Stimulated activated CD8-positive, alpha-beta memory T cell treated with anti-CD3 and anti-CD28 coated beads, Interleukin-7, amount 100 ng/mL, for 24 hours (primary cell): Measurements from ENCODE around the gene RBM47.
"Not testable (repeated sequence)": the region's sequence is repeated elsewhere in the genome, so short reads cannot be mapped to it uniquely, and the experiment has no call there.

Source experiments
- DNase-seq: peaks from one replicate; pipeline ENCODE4 v3.0.0-alpha.2; 2020; ENCODE audit warnings: low read depth

RBM47 gene

DNA sequence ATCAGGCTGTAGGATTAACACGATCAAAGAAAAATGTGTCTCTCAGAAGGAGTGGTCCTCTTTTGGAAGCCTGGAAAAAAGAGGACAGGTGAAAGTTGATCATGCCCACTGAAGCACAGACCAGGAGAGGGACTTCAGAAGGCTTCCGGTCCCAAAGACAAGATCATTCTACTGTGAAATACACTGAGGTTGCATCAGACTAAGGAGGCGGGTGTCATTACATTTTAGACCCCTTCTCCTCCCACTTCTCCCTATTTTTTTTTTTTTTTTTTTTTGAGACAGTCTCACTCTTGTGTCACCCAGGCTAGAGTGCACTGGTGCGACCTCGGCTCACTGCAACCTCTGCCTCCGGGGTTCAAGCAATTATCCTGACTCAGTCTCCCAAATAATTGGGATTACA lies 67.5 kb downstream of the RBM47 start:
- no peak for DNase-seq

DNA sequence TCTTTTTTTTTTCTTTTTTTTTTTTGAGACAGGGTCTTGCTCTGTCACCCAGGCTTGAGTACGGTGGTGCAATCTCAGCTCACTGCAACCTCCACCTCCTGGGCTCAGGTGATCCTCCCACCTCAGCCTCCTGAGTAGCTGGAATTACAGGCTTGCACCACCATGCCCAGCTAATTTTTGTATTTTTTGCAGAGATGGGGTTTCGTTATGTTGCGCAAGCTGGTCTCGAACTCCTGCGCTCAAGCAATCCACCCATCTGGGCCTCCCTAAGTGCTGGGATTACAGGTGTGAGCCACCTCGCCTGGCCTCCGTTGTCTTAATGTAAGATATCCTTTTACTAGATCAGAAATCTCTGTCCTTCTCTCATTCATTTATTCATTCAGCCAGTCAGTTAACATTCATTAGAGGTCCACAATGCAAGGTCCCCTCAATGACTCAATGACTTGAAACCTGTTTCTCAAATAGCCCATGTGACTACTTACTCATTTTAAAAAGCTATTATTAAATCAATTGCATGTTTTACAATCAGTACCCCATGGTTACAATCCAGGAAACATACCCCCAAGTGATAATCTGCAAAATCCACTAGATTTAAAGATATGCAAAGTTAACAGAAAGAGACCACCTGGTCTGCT lies 68.0 kb downstream of the RBM47 start:
- not testable (repeated sequence) for DNase-seq

DNA sequence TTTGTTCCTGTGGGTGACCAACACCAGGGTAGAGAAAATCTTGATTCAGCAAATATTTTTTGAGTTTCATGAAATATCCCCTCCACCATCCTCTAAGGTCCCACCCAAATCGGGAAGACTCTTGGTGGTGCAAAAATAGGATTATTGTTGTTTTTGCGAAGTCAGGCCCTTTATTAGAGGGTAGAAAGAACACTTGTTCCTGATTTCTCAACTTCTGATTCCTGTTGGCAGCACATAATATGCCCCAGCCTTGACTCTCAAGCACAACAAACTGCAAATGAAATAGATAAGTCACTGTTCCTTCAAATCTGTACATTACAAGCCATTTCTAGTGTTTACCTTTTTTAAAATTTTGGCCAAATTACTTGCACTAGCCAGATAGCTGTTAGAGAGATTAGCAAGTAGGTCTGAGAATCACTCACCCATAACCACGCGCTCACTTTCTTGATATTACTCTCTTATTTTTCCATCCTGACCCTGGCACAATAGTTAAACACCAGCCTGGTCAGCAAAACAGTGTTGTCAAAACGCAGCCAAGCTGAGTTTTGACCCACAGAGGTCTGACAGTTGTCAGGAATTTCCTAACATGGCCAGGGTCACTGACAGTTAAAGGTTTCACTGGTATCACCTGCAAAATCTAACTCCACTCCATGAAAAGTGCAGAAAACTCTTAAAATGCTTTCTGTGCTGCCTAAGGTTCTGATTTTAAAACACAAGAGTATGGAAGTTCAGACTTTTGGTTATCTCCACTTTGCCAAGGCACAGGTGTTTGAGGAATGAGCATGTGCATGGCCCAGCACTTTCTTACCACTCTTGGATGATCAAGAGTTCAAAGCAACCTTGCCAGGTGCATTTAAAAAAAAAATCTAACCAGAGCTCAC lies 69.8 kb downstream of the RBM47 start:
- no peak for DNase-seq

DNA sequence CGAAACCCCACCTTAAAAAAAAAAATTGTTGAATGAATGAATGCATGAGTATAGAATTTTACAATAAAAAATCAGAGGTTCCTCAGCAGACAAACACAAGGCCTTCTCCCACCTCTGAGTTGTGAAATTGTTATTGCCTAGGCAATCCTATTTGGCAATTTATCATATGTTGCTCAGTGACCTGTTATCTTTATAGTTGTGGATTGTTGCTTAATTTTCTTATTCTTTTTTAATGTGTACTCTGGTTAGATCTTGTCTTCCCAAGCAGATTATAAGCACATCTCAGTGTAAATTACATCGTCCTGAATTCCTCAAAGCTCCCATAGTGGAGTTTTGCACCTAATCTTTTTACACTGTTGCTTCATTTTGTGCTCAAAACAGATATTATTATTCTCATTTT lies 71.9 kb downstream of the RBM47 start:
- DNase-seq = no peak

DNA sequence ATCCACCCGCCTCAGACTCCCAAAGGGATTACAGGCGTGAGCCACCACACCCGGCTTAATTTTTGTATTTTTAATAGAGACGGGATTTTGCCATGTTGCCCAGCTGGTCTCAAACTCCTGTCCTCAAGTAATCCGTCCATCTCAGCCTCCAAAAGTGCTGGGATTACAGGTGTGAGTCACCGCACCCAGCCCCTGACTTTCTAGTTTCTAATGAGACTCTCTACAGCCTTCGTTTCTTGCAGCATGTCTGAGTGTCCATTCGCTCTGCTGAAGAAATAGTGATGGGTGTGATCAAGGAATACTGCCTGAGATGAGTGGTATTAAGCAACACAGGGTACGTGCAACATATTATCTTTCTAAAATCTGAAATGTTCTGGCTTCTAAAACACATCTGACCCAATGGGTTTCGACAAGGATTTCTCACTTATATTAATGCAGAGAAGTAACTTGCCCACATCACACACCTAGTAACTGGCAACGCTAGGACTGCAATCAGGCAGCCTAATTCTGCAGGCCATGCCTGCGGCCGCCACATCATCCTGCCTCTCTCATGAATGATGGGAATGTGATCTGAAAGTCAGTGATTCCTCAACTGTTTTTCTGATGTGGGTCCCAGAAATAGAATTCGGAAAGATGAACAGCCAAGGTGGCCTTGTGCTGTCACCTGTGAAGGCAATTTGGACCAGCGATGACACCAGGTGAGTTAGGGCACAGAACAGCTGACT lies 74.3 kb downstream of the RBM47 start:
- no peak for DNase-seq

DNA sequence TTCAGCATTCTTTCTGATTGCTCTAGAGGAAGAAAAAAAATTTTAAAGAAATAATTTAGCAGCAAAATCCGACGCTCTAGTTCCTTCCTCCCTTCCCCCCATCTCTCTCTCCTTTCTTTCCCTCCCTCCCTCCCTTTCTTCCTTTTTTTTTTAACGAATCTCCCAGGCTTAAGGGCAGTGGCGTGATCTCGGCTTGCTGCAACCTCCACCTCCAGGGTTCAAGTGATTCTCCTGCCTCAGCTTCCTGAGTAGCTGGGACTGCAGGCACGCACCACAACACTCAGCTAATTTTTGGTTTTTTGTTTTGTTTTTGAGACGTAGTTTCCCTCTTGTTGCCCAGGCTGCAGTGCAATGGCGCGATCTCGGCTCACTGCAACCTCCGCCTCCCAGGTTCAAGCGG lies 75.0 kb downstream of the RBM47 start:
- not testable (repeated sequence) for DNase-seq

DNA sequence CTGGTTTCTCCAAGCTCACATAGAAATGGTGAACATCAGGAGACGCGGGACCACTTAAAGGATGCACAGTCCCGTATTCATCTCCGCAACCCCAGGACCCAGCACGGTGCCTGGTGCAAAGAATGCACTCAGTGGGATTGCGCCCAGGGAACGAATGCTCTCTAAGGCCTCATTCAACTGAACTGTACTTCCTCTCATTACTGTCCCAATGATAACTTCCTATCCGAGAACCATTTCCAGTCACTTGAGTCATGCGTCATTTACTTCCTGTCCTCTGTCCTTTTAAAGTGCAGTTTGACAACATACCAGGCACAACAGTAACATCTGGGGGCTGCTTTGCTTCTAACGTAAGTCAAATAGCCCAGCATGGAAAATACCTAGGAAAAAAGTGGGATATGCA lies 75.7 kb downstream of the RBM47 start:
- DNase-seq = no peak

DNA sequence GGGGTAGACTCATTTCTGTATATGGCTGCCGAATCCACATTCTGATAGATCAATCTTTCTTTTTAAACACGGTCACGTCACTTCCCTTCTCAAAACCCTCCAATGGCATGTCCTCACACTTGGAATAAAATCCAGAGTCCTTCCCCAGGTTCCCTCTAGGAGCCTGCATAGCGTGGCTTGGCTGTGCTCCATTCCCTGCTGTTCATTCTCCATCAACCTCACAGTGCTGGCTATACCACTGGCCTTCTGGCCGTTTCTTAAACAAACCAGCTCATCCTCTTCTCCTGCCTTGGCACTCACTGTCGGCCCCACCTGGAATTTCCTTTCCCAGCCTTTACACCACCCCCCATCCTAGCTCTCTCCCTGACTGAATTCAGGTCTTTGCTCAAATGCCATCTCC lies 77.1 kb downstream of the RBM47 start:
- DNase-seq = no peak

DNA sequence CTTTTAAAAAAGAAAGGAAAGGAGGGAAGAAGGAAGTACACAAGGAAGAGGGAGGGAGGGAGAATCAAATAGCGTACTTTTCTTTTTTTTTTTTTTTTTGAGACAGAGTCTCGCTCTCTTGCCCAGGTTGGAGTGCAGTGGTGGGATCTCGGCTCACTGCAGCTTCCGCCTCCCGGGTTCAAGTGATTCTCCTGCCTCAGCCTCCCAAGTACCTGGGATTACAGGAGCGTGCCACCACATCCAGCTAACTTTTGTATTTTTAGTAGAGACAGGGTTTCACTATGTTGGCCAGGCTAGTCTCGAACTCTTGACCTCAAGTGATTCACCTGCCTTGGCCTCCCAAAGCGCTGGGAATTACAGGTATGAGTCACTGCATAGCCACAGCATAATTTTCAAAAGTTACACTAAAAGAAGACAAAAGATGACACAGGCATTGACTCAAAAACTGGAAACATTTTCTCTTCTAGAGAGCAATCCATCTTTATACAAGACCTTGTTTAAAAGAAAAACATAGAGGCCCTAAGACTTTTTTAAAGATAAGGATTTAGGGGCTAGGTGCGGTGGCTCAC lies 78.0 kb downstream of the RBM47 start:
- not testable (repeated sequence) for DNase-seq

DNA sequence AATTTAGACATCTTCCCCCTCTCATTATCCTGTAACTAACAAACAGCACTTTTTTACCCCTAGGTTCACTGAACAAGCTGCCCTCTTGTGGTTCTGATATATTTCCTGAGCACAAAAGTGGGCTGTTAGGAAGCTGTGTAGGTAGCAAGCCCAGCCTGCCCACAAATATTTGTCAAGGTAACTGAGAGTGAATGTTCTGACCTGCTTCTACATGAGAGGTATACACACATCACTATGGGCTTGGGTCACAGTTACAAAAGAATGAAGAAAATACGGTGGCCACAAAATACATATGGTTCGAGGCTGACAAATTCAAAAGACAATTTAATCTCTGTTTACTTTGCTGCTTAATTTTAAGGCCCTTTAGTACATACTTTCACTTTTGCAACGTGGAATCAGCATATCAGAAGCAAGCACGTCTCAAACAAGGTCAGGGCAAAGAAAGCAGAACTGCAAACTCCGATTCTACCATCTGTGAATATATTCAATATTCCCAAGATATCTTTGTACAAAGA lies 78.7 kb downstream of the RBM47 start:
- DNase-seq = no peak

DNA sequence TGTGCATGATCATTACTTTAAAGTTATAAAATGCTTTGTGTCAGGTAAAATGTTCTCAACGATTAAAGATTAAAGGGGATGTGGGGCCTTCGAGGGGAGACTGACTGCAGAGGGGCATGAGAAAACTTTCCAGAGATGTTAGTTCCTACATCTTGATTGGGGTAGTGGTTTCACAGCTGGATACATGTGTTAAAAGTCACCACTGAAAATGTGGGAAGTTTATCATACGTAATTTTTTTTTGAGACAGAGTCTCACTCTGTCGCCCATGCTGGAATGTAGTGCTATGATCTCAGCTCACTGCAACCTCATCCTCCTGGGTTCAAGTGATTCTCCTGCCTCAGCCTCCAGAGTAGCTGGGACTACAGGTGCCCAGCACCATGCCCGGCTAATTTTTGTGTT lies 79.5 kb downstream of the RBM47 start:
- DNase-seq = no peak

DNA sequence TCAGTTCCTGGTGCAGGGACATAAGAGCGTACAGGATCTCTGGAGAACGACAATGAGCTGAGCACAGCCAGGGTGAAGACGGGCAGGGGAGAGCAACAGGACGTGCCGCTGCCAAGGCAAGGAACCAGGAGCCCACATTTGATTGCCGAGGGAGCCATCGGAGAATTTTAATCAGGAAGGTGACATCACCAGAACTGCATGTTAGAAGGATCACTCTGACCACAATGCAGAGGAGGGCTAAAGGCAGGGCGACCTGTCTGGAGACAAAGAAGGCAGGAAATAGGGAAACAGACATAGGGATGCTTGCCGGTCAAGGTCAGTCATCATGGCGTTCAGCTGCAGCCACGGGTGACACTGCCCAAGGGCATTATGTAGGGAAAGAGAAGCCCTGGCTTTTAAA lies 81.4 kb downstream of the RBM47 start:
- DNase-seq = no peak

DNA sequence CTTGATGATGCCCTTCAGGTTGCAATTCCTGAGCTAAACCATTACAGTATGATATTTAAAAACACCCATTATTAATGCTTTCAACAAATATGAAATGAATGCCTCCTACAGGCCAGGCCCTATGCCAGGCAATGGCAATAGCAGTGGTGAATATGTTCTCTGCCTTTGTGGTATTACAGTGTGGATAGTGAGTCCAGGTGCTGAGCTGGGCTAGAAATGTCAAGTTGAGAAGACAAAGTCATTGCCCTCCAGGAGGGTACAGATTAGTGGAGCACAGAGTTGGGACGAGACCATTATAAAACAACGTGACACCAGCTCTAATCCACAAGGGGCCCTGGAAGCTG lies 81.9 kb downstream of the RBM47 start:
- DNase-seq = no peak

DNA sequence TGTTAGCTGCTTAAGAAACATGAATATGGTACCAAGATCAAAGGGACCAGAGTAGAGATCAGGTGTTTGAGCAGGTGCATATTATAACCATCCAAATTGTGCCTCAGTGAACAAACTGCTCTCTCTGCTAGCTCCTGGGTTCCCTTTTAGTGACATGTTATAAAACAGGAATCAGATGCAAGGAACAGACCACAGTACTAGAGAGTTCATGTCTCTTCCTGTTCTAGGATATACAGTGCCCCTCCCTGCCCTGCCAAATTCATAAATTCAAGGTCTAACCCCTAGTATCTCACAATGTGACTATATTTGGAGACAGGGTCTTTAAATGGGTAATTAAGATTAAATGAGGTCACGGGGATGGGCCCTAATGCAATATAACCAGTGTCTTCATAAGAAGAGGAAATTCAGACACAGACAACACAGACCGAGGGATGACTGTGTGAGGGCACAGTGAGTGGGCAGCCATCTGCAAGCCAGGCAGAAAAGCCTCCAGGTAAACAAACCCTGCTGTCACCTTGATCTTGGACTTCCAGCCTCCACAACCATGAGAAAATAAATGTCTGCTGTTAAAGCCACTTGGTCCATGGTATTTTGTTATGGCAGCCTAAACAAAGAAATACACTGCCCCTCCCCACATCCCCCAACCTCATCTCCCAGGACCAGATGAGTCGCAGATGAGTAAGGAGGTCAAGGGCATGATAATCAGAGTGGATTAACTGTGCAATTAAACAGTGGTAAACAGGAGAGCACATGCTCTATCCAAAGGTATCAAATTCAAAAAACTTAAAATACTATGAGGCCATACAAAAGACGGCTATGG lies 82.5 kb downstream of the RBM47 start:
- DNase-seq = no peak

DNA sequence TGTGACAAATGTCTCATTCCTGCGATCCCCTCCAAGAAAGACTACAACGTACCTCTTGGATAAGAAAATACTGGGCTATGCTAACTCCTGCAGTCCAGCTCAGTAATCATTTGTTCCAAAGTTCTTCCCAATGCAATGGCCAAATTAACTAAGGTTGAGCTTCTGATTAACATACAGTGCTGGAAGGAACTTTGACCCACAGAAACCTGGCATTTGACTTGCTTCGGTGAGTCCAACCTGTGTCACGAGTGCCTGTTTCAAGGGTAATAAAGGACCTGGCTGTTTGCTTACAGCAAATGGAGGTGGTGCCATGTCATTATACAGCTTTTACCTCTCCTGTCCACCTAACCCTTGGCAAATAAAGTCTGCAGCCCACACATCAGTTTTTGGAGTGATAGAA lies 83.2 kb downstream of the RBM47 start:
- no peak for DNase-seq

DNA sequence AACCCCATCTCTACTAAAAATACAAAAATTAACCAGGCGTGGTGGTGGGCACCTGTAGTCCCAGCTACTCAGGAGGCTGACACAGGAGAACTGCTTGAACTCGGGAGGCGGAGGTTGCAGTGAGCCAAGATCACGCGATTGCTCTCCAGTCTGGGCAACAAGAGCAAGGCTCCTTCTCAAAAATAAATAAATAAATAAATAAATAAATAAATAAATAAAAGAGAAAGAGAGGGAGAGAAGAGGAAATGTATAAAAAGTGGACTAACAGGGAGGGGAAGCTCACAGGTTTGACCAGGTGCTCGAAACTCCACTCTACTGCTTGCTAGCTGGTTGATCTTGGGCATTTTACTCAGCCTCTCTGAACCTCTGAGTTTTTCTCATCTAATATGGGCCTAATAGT lies 84.2 kb downstream of the RBM47 start:
- not testable (repeated sequence) for DNase-seq

DNA sequence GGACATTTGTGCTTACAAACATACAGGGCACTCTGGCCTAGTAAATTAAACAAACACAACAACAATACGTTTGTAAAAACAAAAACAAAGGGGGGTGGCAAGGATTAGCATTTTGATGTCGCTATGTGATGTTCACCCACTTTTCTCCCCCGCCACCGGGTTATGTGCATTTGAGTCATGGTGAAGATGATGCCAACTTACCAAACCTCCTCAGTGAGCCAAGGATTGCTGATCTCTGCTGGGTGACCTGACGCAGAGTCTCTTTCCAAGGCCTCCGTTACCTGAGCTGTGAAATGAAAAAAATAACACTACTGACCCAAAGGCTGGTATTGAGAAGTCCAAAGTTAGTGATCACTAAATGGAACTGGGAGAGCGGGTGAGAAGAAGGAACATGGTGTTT lies 85.4 kb downstream of the RBM47 start:
- no peak for DNase-seq

DNA sequence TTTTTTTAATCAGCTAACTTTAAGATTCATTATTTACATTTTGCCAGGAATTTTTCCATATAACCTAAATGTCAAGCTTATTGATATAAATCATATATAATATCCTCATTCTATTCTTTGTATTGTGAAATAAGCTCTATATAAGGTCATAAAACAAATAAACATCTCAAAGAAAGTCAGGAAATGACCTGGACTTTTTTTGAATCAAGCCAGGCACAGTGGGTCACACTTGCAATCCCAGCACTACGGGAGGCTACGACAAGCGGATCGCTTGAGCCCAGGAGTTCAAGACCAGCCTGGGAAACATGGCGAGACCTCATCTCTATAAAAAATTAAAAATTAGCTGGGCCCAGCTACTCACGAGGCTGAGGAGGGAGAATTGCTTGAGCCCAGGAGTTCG lies 88.9 kb downstream of the RBM47 start:
- no peak for DNase-seq

DNA sequence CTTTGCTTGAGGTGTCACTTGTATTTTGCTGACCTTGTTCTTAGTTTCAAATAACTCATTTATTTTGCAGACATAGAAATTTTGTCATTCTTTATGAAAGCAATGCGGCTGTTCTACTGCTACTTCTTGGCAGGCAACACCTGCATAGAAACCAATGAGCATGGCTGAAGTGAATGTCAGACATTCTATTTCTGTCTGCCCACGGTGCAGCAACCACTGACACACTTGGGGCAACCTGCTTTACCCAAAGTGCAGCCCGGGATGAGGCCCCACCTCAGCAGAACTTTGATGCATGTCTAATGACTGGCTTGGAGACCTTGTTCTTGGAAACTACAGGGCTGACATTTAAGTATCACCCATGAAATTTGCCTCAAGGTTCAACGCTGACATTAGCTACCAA lies 93.6 kb downstream of the RBM47 start:
- DNase-seq = no peak

DNA sequence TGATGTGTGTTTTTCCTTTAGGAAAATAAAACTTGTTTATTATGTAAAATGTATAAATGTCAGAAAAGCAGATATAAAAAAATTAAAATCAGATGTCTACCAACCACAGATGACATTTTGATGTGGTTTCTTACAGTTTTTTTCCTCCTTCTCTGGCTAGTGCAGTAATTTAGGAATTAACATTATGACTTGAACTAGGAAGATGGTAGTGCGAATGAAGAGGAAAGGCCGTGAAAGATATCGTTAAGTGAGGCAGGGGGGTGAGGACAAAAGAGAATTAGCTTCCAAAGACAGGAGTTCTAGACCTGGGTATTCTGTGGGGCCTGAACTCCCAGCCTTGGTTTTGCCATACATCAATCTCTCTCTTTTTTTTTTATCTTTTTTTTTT lies 98.0 kb downstream of the RBM47 start:
- no peak for DNase-seq

DNA sequence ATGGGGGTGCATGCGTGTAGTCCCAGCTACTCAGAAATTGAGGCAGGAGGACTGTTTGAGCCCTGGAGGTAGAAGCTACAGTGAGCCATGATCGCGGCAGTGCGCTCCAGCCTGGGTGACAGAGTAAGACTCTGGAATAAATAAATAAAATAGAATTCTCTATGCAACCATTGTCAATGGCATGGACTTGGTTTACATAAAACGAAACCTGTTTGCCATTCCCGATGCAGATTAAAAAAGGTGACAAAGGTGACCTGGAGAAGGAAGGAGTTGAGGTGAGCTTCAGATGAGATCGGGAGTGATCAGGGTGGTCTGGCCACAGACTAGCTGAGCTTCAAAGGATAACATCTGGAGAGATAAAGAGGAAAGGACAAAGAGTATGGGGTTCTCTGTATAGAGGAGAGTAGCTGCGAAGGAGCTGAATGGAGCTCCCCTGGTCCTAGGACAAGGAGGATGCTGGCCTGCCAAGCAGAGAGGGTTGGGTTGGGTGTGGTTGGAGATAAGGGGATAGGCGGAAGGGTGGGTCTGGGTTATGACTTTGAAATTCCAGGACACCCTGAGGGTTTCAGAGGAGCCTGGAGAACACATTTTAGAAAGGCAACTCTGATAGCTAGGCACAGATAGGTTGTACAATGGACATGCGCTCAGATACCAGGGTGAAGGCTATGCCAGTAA lies 98.6 kb downstream of the RBM47 start:
- DNase-seq = no peak
